Psoas muscle (tissue), 8 donors: ENCODE data around the gene ZNF470. TPM values are rescaled to one million over a fixed set of nuclear protein-coding genes. Genes with fewer than 3 reads are reported as not detected.

Source experiments
- ATAC-seq, 4 donors: fragments of 200-7000 bp; cut with Tn5 transposase; one replicate each; pipeline ENCODE4 v1.9.1; 2020; ENCODE audit warnings: moderate library complexity in 3 of 4, mild to moderate bottlenecking in 2 of 4
- DNase-seq, 2 donors: peaks; one replicate each; pipeline ENCODE4 v3.0.0-alpha.2; 2020
- H3K27ac ChIP-seq: fragments of 200-600 bp; one replicate; pipeline ENCODE4 v1.8.0; 2022
- H3K27me3 ChIP-seq, 3 donors: fragments of 200-600 bp in 1 of 3; one replicate each; pipeline versions ENCODE4 v1.6.1 to v1.8.0; 2013 to 2022; ENCODE audit warnings: low read length in 2 of 3, mild to moderate bottlenecking in 2 of 3, moderate library complexity in 1 of 3; ENCODE audit not compliant: insufficient read depth in 3 of 3
- H3K36me3 ChIP-seq, 2 donors: fragments of 200-600 bp in 1 of 2; one replicate each; pipeline versions ENCODE4 v1.6.1 to v1.8.0; 2013 to 2022; ENCODE audit warnings: low read depth in 1 of 2, mild to moderate bottlenecking in 1 of 2, moderate library complexity in 1 of 2; ENCODE audit not compliant: insufficient read depth in 1 of 2
- H3K4me1 ChIP-seq: fragments of 200-600 bp; one replicate; pipeline ENCODE4 v1.8.0; 2022
- H3K4me3 ChIP-seq: fragments of 200-600 bp; one replicate; pipeline ENCODE4 v1.8.0; 2022; ENCODE audit warnings: mild to moderate bottlenecking
- H3K9me3 ChIP-seq: fragments of 200-600 bp; one replicate; pipeline ENCODE4 v1.8.0; 2022
- CTCF ChIP-seq: fragments of 200-600 bp; IDR thresholded peaks from one replicate; pipeline ENCODE4 v1.8.0; 2022; ENCODE audit warnings: antibody characterized with exemption
- WGBS, 3 donors: extraction: QIAGEN DNeasy Blood & Tissue Kit; methylation state at CpG; one replicate each; pipeline versions ENCODE4 v1.1.6 to v1.1.7; 2013; 5-methylcytosine and 5-hydroxymethylcytosine counted together
- intact Hi-C, 2 donors: fragments of 100-400 bp; cut with DNase I; formaldehyde crosslinking; loops; one replicate each; pipeline versions ENCODE4 v1.11.0 to v1.14.2; 2022
- polyA plus RNA-seq, 3 donors: library from polyadenylated mRNA; stranded (reverse); fragments of 200-250 nt; gene quantifications; one replicate each; pipeline ENCODE4 v1.2.3, GENCODE V29; 2013
- total RNA-seq, 4 donors: library from RNA; stranded (reverse); fragmentation: NEBNext Ultra II Directional in 2 of 4; extraction: Animal tissue kit (Norgen Biotek cat#: 25700) in 2 of 4; gene quantifications; one replicate each; pipeline versions ENCODE4 v1.2.1 to v1.2.4, GENCODE V29; 2021 to 2023
- donor health status: healthy with polysubstance abuse.
- donor health status: DM: no; HTN: no; CAD: no; lungs with moderate emphysema.
- donor health status: Bipolar disorder and iron deficiency.
- donor health status: healthy.
- donor health status: DM: yes; HTN: yes; CAD: no.
- donor health status: DM: no; HTN: no; CAD: no.
- donor health status: DM: no; HTN: no; CAD: no.
- donor health status: DM: yes; HTN: yes; CAD: no.

Gene ZNF470
- total and polyA plus RNA-seq, 7 donors, result 0.44 to 3.4 (median 1.7) TPM

DNA sequence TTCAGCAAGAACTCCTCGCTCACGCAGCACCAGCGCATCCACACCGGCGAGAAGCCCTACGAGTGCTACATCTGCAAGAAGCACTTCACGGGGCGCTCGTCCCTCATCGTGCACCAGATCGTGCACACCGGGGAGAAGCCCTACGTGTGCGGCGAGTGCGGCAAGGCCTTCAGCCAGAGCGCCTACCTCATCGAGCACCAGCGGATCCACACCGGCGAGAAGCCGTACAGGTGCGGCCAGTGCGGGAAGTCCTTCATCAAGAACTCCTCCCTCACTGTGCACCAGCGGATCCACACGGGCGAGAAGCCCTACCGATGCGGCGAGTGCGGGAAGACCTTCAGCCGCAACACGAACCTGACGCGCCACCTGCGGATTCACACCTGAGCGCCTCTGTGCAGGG, 55.1 kb downstream of the ZNF470 start:
- WGBS, 3 donors, result 92 to 96% (median 94%) methylated on average over 37 of the region's 37 CpGs
- Histone ChIP-seq H3K4me3 (no peak overlapping the region), H3K27me3 (no peaks in the 10 kb centered on the region), H3K9me3 (peaks cover 42% of the 10 kb centered on the region), H3K4me1 (no peaks in the 10 kb centered on the region), H3K27ac (no peak overlapping the region), H3K36me3 (peaks cover 4 to 36% of the 10 kb centered on the region in 2 donors)
- ATAC-seq (no peak), DNase-seq (no peak)
- intact Hi-C loops, result no loop called here
- TF ChIP-seq CTCF, result no peak

DNA sequence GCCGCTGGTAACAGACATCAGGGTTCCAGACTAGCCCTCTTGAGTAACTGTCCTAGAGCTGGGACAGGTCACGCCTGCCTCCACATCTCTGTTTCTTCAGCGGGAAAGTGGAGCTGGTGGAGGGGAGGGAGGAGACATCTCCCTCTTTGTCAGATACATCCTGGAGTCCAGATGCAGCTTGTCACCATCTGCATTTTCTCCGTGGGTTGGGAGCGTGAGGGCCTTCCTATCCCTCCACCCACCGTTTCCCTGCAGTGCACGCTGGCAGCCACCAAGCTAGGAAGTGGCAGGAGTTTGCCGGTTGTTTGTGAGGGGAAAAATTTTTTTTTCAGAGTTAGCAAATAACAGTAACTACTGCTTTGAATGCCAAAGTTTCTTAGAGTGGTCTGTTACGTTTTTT, 55.7 kb downstream of the ZNF470 start:
- intact Hi-C loops, result no loop called here
- WGBS, 3 donors, result 81 to 93% (median 88%) methylated on average over 9 of the region's 9 CpGs
- no peak for DNase-seq
- no peak for TF ChIP-seq CTCF
- peaks cover 4 to 36% of the 10 kb centered on the region in 2 donors for H3K36me3 ChIP-seq
- ATAC-seq, result no peak
- no peaks in the 10 kb centered on the region for H3K4me1 ChIP-seq
- H3K4me3 ChIP-seq, result no peak overlapping the region
- no peak overlapping the region for H3K27ac ChIP-seq
- no peaks in the 10 kb centered on the region for H3K27me3 ChIP-seq
- H3K9me3 ChIP-seq, result peaks cover 46% of the 10 kb centered on the region

DNA sequence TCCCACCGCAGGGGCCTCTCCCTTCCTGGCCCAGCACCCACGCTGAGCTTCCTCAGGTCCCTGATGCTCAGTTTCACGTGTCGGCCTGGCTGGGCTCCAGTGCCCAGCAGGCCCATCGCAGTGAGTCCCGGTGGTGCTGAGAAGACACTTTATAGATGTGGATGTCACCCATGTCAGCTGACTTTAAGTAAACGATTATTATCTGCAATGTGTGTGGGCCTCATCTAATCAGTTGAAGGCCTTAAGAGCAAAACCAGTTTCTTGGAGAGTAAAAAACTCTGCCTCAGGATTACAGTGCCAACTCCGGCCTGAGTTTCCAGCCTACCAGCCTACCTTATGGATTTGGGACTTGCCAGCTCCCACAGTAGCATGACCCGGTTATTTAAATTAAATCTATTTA, 58.4 kb downstream of the ZNF470 start:
- no peak overlapping the region for H3K4me3 ChIP-seq
- intact Hi-C loops, result no loop called here
- H3K36me3 ChIP-seq, result peaks cover 4 to 36% of the 10 kb centered on the region in 2 donors
- no peak overlapping the region for H3K27ac ChIP-seq
- H3K27me3 ChIP-seq, result no peaks in the 10 kb centered on the region
- peaks cover 49% of the 10 kb centered on the region for H3K9me3 ChIP-seq
- no peaks in the 10 kb centered on the region for H3K4me1 ChIP-seq
- ATAC-seq (no peak), DNase-seq (no peak)
- 91 to 92% (median 92%) methylated on average over 9 of the region's 9 CpGs for WGBS, 3 donors
- TF ChIP-seq CTCF, result no peak

GRCh38 chr19:56633021-56633420, 65.8 kb downstream of the ZNF470 start:
- Histone ChIP-seq H3K4me1 (no peaks in the 10 kb centered on the region), H3K27ac (no peak overlapping the region), H3K27me3 (no peaks in the 10 kb centered on the region), H3K9me3 (peaks cover 80% of the 10 kb centered on the region), H3K36me3 (no peaks in the 10 kb centered on the region), H3K4me3 (no peak overlapping the region)
- intact Hi-C loops, result no loop called here
- ATAC-seq, result no peak
- no peak for TF ChIP-seq CTCF
- DNase-seq, result no peak
- 15 to 19% (median 16%) methylated on average over 1 of the region's 1 CpG for whole genome bisulfite sequencing, 3 donors

DNA sequence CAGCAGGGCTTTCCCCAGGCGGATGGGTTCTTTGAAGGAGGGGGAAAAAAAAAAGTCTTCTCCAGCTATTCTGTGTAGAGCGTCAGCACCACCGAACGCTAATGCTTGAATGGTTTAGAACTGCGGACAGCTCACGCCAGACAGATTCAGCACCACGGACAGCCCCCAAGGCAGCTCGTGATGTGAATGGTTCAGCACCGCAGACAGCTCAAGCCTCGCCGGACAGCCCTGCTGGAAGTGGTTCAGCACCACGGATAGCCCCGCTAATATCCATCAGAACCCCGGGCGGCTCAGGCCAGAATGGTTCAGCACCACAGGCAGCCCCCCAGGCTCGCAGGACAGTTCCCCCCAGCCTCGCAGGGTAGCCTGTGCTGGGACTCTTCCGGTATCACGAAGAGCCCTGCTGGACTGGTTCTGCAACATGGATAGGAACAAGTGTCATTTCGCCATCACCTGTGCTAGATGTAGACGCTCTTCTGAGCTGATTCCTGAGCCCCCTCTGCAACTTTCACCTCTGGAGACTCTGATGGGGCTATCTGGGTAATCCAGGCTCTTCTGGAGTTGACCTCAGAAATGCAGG, 70.8 kb downstream of the ZNF470 start:
- ATAC-seq (peak in 1 of 4 donors; percentile 41), DNase-seq (peak in 1 of 2 donors; percentile 50)
- Histone ChIP-seq H3K36me3 (no peaks in the 10 kb centered on the region), H3K4me3 (no peak overlapping the region), H3K9me3 (peaks cover 47% of the 10 kb centered on the region), H3K27me3 (peaks cover 0 to 4% (median 1%) of the 10 kb centered on the region in 3 donors), H3K27ac (no peak overlapping the region), H3K4me1 (no peaks in the 10 kb centered on the region)
- intact Hi-C loops, result no loop called here
- 8 to 10% (median 10%) methylated on average over 21 of the region's 21 CpGs for WGBS, 3 donors
- no peak for TF ChIP-seq CTCF
